K562 (cell line): ENCODE data around the gene TCIRG1. TPM values are rescaled to one million over a fixed set of nuclear protein-coding genes. Genes with fewer than 3 reads are reported as not detected.

Source experiments
- ATAC-seq: fragments of 200-7000 bp; cut with Tn5 transposase; 3 replicates; pipeline ENCODE4 v1.9.1; 2020; ENCODE audit warnings: moderate library complexity
- BruUV-seq: library from RNA; stranded (reverse); fragments of 400-500 nt; replicated peaks from 2 replicates; lab custom pipeline; 2021; lab: Mats Ljungman, UMichigan
- CTCF ChIA-PET: fragments of 300-600 bp; formaldehyde crosslinking; extraction: SDS; loops from one replicate; lab custom pipeline; 2021; ENCODE audit warnings: low intra/inter-chr PET ratio; lab: Yijun Ruan, JAX
- POLR2A ChIA-PET: fragments of 300-600, 350-650 bp; sonication (Branson Sonifier 250); formaldehyde crosslinking; extraction: SDS; loops from one replicate; lab custom pipeline; 2021; ENCODE audit warnings: antibody characterized with exemption, inconsistent platforms; lab: Yijun Ruan, JAX
- DNase-seq, 4 experiments: peaks; one replicate each; pipeline versions ENCODE4 v3.0.0 to v3.0.0-alpha.2; 2011 to 2018; ENCODE audit warnings: low spot score in 3 of 4, mixed read lengths in 3 of 4; ENCODE audit errors: extremely low read depth in 1 of 4
- FAIRE-seq: peaks from 2 replicates; lab custom pipeline; 2011; peaks lifted over from hg19 to GRCh38; lab: Jason Lieb, UNC
- H2AFZ ChIP-seq: 2 replicates; pipeline ENCODE4 v1.6.0; 2011; ENCODE audit warnings: low read depth, low read length, control low read depth, inconsistent platforms
- H3K27ac ChIP-seq: fragments of 200-600 bp; 3 replicates; pipeline ENCODE4 v1.8.0; 2011; ENCODE audit warnings: low read depth, mild to moderate bottlenecking, control low read depth, inconsistent platforms, low read length, moderate library complexity, mixed read lengths; ENCODE audit errors: extremely low read depth
- H3K27me3 ChIP-seq, 2 experiments: fragments of 300-600 bp in 1 of 2; 2 replicates in 1 of 2; 3 replicates in 1 of 2; pipeline versions ENCODE4 v1.6.0 to v1.8.0; 2011; ENCODE audit warnings: inconsistent platforms in 2 of 2, low read length in 2 of 2, mild to moderate bottlenecking in 1 of 2, mixed read lengths in 1 of 2, moderate library complexity in 1 of 2; ENCODE audit not compliant: control insufficient read depth in 2 of 2, insufficient read depth in 2 of 2
- H3K36me3 ChIP-seq: fragments of 300-600 bp; 3 replicates; pipeline ENCODE4 v1.8.0; 2011; ENCODE audit warnings: mild to moderate bottlenecking, low read length, inconsistent platforms; ENCODE audit not compliant: control insufficient read depth, insufficient read depth
- H3K4me1 ChIP-seq, 2 experiments: fragments of 200-600 bp in 1 of 2; replicated peaks in 1 of 2; 2 replicates in 1 of 2; 3 replicates in 1 of 2; pipeline versions ENCODE4 v1.5.1 to v1.8.0; 2011; ENCODE audit warnings: inconsistent platforms in 2 of 2, low read length in 2 of 2, mild to moderate bottlenecking in 1 of 2, mixed read lengths in 1 of 2, moderate library complexity in 1 of 2; ENCODE audit not compliant: control insufficient read depth in 2 of 2, insufficient read depth in 2 of 2
- H3K4me2 ChIP-seq: 2 replicates; pipeline ENCODE4 v1.6.1; 2011; ENCODE audit warnings: low read length, control low read depth, inconsistent platforms, mixed read lengths; ENCODE audit not compliant: insufficient read depth
- H3K4me3 ChIP-seq: fragments of 200-600 bp; sonication (generic), shearing (Covaris generic); 2 replicates; pipeline ENCODE4 v1.5.1; 2016; ENCODE audit warnings: control low read depth, inconsistent platforms
- H3K79me2 ChIP-seq: fragments of 200-600 bp; 3 replicates; pipeline ENCODE4 v1.8.0; 2011; ENCODE audit warnings: low read length, inconsistent platforms; ENCODE audit not compliant: control insufficient read depth, insufficient read depth
- H3K9ac ChIP-seq, 2 experiments: 2 replicates each; pipeline versions ENCODE4 v1.6.0 to v1.6.1; 2011; ENCODE audit warnings: low read depth in 2 of 2, low read length in 2 of 2, control low read depth in 1 of 2, inconsistent platforms in 1 of 2, mild to moderate bottlenecking in 1 of 2, mixed read lengths in 1 of 2; ENCODE audit not compliant: insufficient read depth in 1 of 2
- H3K9me1 ChIP-seq: one replicate; pipeline ENCODE4 v1.6.0; 2011; ENCODE audit warnings: inconsistent platforms, mild to moderate bottlenecking, low read length, moderate library complexity; ENCODE audit not compliant: control insufficient read depth, insufficient read depth
- H3K9me3 ChIP-seq: replicated peaks from 2 replicates; pipeline ENCODE4 v1.5.1; 2011; ENCODE audit warnings: low read depth, low read length, inconsistent platforms; ENCODE audit not compliant: control insufficient read depth, insufficient read depth
- H4K20me1 ChIP-seq: replicated peaks from 2 replicates; pipeline ENCODE4 v1.6.1; 2011; ENCODE audit warnings: low read length, inconsistent platforms, mixed read lengths; ENCODE audit not compliant: control insufficient read depth, insufficient read depth
- BHLHE40 ChIP-seq: IDR thresholded peaks from 2 replicates; pipeline ENCODE4 v1.6.1; 2011; ENCODE audit warnings: low read length, improper control_type of control experiment
- CREM ChIP-seq: IDR thresholded peaks from 2 replicates; pipeline ENCODE4 v1.6.1; 2014; ENCODE audit warnings: antibody characterized with exemption, low read depth
- HES1 ChIP-seq: fragments of 450-650 bp; IDR thresholded peaks from 2 replicates; pipeline ENCODE4 v1.6.1; 2016; ENCODE audit warnings: low read depth, mild to moderate bottlenecking, moderate library complexity
- USF1 ChIP-seq: sonication (generic); formaldehyde crosslinking; IDR thresholded peaks from 2 replicates; pipeline ENCODE4 v1.9.0; 2022; ENCODE audit warnings: mild to moderate bottlenecking, missing genetic modification reagents
- WGBS: fragments of 100-300 bp; shearing (Covaris generic); methylation state at CpG from one replicate; pipeline ENCODE4 v1.1.6; 2016; ENCODE audit warnings: low coverage, mixed read lengths; ENCODE audit not compliant: insufficient coverage; ENCODE audit errors: missing lambda C conversion rate; 5-methylcytosine and 5-hydroxymethylcytosine counted together
- in situ Hi-C: fragments of 300-500 bp; cut with MboI; formaldehyde crosslinking; loops from 4 replicates; pipeline ENCODE4 v1.15.0; 2018; ENCODE audit warnings: inconsistent platforms, mixed read lengths
- intact Hi-C: fragments of 100-400 bp; cut with micrococcal nuclease; formaldehyde crosslinking; loops from 2 replicates; pipeline ENCODE4 v1.14.2; 2022
- polyA plus RNA-seq, 8 experiments: library from polyadenylated mRNA; depleted of rRNA in 4 of 8; stranded (reverse) in 5 of 8; unstranded in 3 of 8; fragments of >200 nt; fragmentation: Nextera tagmentation in 2 of 8; fragmentation: Illumina TruSeq in 1 of 8; extraction: Ambion mirVana in 2 of 8; extraction: Trizol in 1 of 8; gene quantifications; 2 replicates each; pipeline versions ENCODE4 v1.2.1 to v1.2.3, GENCODE V29; 2011 to 2014; ENCODE audit warnings: inconsistent platforms in 1 of 8, missing spikeins in 1 of 8
- total RNA-seq, 7 experiments: library from RNA; depleted of rRNA in 6 of 7; stranded (reverse); fragments of >200 nt in 6 of 7; fragmentation: Illumina TruSeq in 2 of 7; extraction: Trizol in 2 of 7; gene quantifications; 2 replicates each; pipeline versions ENCODE4 v1.2.1 to v1.2.3, GENCODE V29; 2011 to 2021; ENCODE audit warnings: low replicate concordance in 1 of 7

Gene TCIRG1
- total and polyA plus RNA-seq, 9 of the 15 experiments (the other 6 are each of a cell fraction or from before 2014, with no cell fraction given): 0.49 to 143 (median 24.4) TPM

GRCh38 chr11:68016904-68017817, 21.7 kb upstream of the TCIRG1 start:
- DNase-seq (no peak), ATAC-seq (no peak), FAIRE-seq (no peak)
- TF ChIP-seq CREM (0 out of 2 replicates have a peak, but pooled peaks have one; percentile 11), BHLHE40 (peak; percentile 63), HES1 (no peak), USF1 (CRISPR knock-in tag) (peak; percentile 34; the same call in 1 of the 2 replicates)
- Histone ChIP-seq H3K27me3 (no peaks in the 10 kb centered on the region), H3K27ac (no peak overlapping the region), H3K79me2 (no peaks in the 10 kb centered on the region), H3K4me2 (no peak overlapping the region), H4K20me1 (peaks cover 3% of the 10 kb centered on the region; the same call in 1 of the 2 replicates), H3K9ac (peak overlapping the region in 1 of 2 experiments; percentile 76; a peak in 2 of 4 replicates), H3K36me3 (no peaks in the 10 kb centered on the region), H3K4me3 (no peak overlapping the region), H3K9me3 (no peaks in the 10 kb centered on the region), H3K4me1 (peaks cover 0 to 75% of the 10 kb centered on the region in 2 experiments; a peak in 2 of 5 replicates), H2AFZ (no peak overlapping the region), H3K9me1 (no peaks in the 10 kb centered on the region)
- intact Hi-C loops: no loop called here
- POLR2A ChIA-PET: no interaction called here
- WGBS: 16% methylated on average over 14 of the region's 16 CpGs
- CTCF ChIA-PET: no interaction called here
- no TSS peak for BruUV-seq
- in situ Hi-C loops: no loop called here
